ENCODE results near the gene SLCO4C1.

The SLCO4C1 gene

GRCh38 chr5:102270036-102270435 is 26.0 kb downstream of the SLCO4C1 start:
- DNase-seq (ENCODE audit: low read depth), result no peak

GRCh38 chr5:102262688-102263087 is 33.4 kb downstream of the SLCO4C1 start:
- no peak for DNase-seq (ENCODE audit: low read depth)

GRCh38 chr5:102249381-102249780 is 46.7 kb downstream of the SLCO4C1 start:
- DNase-seq (ENCODE audit: low read depth), result no peak

GRCh38 chr5:102243213-102243612 is 52.9 kb downstream of the SLCO4C1 start:
- no peak for DNase-seq (ENCODE audit: low read depth)

GRCh38 chr5:102241809-102242421 is 54.2 kb downstream of the SLCO4C1 start:
- no peak for DNase-seq (ENCODE audit: low read depth)

- no peak for DNase-seq (ENCODE audit: low read depth)
Measured at GRCh38 chr5:102231693-102232619, 64.1 kb downstream of the SLCO4C1 start.

- no peak for DNase-seq (ENCODE audit: low read depth)
Measured at GRCh38 chr5:102229685-102230084, 66.4 kb downstream of the SLCO4C1 start.

DNA sequence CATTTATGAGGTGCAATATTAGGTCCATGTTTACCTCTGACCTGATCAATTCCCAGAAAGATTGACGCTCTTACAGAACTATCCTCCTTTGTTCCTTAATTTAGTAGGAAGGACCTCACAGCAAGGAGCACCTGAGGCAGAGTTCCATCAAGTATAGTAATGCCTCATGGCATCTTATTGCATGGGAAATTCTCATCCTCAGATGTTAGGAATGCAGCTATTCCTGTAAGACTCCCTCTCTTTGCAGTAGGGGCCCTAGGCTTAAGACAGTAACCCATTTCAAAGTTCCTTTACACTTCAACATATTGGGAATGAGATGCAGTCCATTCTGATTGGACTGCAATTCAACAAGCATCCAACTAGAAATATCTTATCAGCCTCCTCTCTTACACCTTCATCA is 69.8 kb downstream of the SLCO4C1 start:
- no peak for DNase-seq (ENCODE audit: low read depth)

DNA sequence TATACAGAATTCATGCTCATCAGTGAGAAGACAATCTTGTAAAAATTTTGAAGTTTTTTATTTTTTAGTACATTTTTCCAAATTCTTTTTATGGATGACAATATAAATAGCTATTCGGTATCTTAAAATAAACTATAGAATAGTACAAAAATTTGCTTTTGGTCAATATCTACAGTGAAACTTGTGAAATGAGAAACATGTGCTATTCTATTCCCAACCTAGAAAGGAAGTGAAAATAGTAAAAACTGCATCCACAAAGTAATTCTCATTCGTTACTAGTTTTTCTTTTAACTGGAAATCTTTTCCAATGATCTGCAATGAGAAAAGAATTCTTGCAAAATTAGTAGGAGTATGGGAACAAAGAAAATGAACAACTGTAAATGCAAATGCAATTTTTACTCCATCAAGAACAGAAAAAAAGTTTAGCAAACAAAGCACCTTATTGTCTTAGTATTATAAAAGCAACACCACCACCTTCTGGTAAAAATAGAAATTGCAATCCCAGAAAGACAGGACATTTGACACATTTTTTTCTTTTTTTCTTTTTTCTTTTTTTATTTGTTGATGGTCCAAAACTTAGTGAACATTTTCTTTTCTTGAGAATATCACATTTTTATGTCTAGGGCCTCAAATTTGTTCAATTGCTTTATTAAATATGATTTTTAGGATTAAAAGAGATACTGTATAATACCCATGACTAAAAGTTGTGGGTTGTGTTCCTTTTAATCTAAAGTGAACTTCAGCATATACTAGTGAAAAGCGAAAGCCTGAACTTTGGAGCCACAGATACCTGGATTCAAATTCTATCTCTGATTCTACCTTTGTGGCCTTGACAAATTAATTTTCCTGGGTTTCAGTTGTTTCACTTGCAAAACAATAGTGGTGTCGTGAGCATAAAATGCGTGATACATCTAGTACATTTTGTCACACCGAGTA is 72.3 kb downstream of the SLCO4C1 start:
- no peak for DNase-seq (ENCODE audit: low read depth)

- no peak for DNase-seq (ENCODE audit: low read depth)
Measured at GRCh38 chr5:102222772-102223171, 73.3 kb downstream of the SLCO4C1 start.

GRCh38 chr5:102221949-102222348 is 74.1 kb downstream of the SLCO4C1 start:
- no peak for DNase-seq (ENCODE audit: low read depth)

GRCh38 chr5:102218159-102218558 is 77.9 kb downstream of the SLCO4C1 start:
- DNase-seq (ENCODE audit: low read depth), result no peak

- DNase-seq (ENCODE audit: low read depth), result no peak
Measured at GRCh38 chr5:102216678-102217077, 79.4 kb downstream of the SLCO4C1 start.

DNA sequence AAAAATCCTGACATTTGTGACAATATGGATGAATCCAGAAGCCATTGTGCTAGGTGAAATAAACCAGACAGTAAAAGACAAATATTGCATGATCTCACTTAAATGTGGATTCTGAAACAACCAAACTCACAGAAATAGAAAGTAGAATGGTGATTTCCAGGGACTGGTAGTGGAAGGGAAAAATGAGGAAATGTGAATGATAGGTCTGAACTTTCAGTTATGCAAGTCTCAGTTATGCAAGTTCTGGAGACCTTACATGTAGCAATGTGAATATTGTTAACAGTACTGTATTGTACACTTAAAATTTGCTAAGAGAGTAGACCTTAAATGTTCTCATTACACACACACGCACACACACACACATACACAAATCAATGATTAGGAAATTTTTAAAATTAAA is 84.9 kb downstream of the SLCO4C1 start:
- no peak for DNase-seq (ENCODE audit: low read depth)

DNA sequence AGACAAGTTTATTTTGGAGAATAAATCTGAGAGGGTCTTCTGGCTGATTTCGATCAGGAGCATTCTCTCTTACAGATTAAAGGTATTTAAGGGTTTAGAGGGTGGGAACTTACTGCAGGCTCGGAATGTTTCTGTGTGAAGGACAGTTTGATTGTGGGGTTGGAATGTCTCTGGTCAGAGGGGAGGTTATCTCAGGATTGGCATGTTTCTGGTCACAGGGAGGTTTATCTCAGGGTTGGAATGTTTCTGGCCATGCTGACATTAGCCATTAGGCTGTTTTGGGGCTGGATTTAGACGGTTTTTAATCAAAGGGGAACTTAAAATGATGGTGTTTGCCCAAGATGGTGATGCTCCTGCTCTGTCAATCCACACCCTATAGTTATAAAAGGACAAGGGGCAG is 95.2 kb downstream of the SLCO4C1 start:
- DNase-seq (ENCODE audit: low read depth), result no peak

DNA sequence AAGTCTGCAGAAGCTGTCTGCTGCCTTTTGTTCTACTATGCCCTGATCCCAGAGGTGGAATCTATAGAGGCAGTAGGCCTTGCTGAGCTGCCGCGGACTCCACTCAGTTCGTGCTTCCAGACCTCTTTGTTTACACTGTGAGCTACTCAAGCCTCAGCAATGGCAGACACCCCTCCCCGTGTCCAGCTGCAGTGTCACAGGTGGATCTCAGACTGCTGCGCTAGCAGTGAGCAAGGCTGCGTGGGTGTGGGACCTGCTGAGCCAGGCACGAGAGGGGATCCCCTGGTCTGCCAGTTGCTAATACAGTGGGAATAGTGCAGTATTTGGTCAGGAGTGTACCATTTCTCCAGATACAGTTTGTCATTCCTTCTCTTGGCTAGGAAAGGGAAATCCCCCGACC is 99.6 kb downstream of the SLCO4C1 start:
- no peak for DNase-seq (ENCODE audit: low read depth)

Measured in activated gamma-delta T cell treated with anti-CD3 and anti-CD28 coated beads, Interleukin-2, amount 50 U/mL, for 16 hours (primary cell).